H1 (cell line): ENCODE results near the gene FOSL1. TPM values are rescaled to one million over a fixed set of nuclear protein-coding genes. Genes with fewer than 3 reads are reported as not detected.
A peak's percentile ranks its signal among the peaks of the same experiment; 100 is the strongest.

ENCODE experiments used
- CTCF ChIA-PET: fragments of 300-600 bp; sonication (Branson Sonifier 250); formaldehyde crosslinking; loops from one replicate; lab custom pipeline; 2021; ENCODE audit not compliant: partially characterized antibody; lab: Charles Lee
- POLR2A ChIA-PET: fragments of 300-600 bp; sonication (Branson Sonifier 250); formaldehyde crosslinking; loops from one replicate; lab custom pipeline; 2021; ENCODE audit warnings: inconsistent platforms; ENCODE audit not compliant: partially characterized antibody; lab: Charles Lee
- DNase-seq, 2 experiments: peaks; one replicate each; pipeline versions ENCODE4 v3.0.0 to v3.0.0-alpha.2; 2010 to 2022; ENCODE audit warnings: low spot score in 2 of 2, low read depth in 1 of 2, mixed read lengths in 1 of 2
- FAIRE-seq: peaks from 2 replicates; lab custom pipeline; 2011; peaks lifted over from hg19 to GRCh38; lab: Jason Lieb, UNC
- H2AFZ ChIP-seq: 2 replicates; pipeline ENCODE4 v1.8.1; 2012; ENCODE audit warnings: low read length, inconsistent platforms
- H2AK5ac ChIP-seq: 2 replicates; pipeline ENCODE4 v1.6.1; 2013; ENCODE audit warnings: low read depth, low read length
- H2BK120ac ChIP-seq: replicated peaks from 2 replicates; pipeline ENCODE3; 2013; ENCODE audit warnings: low read depth, low read length, inconsistent platforms
- H2BK12ac ChIP-seq: 2 replicates; pipeline ENCODE4 v1.6.1; 2013; ENCODE audit warnings: low read depth, low read length
- H2BK15ac ChIP-seq: 2 replicates; pipeline ENCODE4 v1.6.1; 2013; ENCODE audit warnings: low read length
- H2BK20ac ChIP-seq: 2 replicates; pipeline ENCODE4 v1.6.1; 2013; ENCODE audit warnings: low read length
- H2BK5ac ChIP-seq: 2 replicates; pipeline ENCODE4 v1.6.1; 2013; ENCODE audit warnings: low read depth, low read length
- H3K14ac ChIP-seq: 2 replicates; pipeline ENCODE4 v1.6.1; 2013; ENCODE audit warnings: inconsistent platforms; ENCODE audit not compliant: insufficient read length
- H3K18ac ChIP-seq: 2 replicates; pipeline ENCODE4 v1.6.1; 2013; ENCODE audit warnings: low read length; ENCODE audit errors: extremely low read depth
- H3K23ac ChIP-seq: 2 replicates; pipeline ENCODE4 v1.6.1; 2013; ENCODE audit warnings: inconsistent platforms; ENCODE audit not compliant: insufficient read length
- H3K23me2 ChIP-seq: 2 replicates; pipeline ENCODE4 v1.6.1; 2013; ENCODE audit warnings: low read depth, low read length
- H3K27ac ChIP-seq: 2 replicates; pipeline ENCODE4 v1.6.1; 2011; ENCODE audit warnings: low read depth, low read length, inconsistent platforms
- H3K27me3 ChIP-seq, 4 experiments: replicated peaks in 1 of 4; 1 replicate in 1 of 4; 2 replicates in 3 of 4; pipeline versions ENCODE4 v1.6.1 to v1.8.1; 2011 to 2013; ENCODE audit warnings: low read length in 3 of 4, mild to moderate bottlenecking in 3 of 4, inconsistent platforms in 2 of 4, mixed read lengths in 2 of 4, moderate library complexity in 1 of 4; ENCODE audit not compliant: control insufficient read depth in 3 of 4, insufficient read depth in 3 of 4; ENCODE audit errors: extremely low read depth in 1 of 4
- H3K36me3 ChIP-seq, 4 experiments: 2 replicates each; pipeline versions ENCODE4 v1.6.1 to v1.8.1; 2011 to 2013; ENCODE audit warnings: mild to moderate bottlenecking in 4 of 4, low read length in 3 of 4, moderate library complexity in 2 of 4, control low read depth in 1 of 4, inconsistent platforms in 1 of 4; ENCODE audit not compliant: insufficient read depth in 4 of 4, control insufficient read depth in 2 of 4
- H3K4ac ChIP-seq: replicated peaks from 2 replicates; pipeline ENCODE3; 2013; ENCODE audit warnings: low read length, low read depth, mixed read lengths, inconsistent platforms; ENCODE audit not compliant: insufficient read length
- H3K4me1 ChIP-seq, 4 experiments: replicated peaks in 1 of 4; 1 replicate in 1 of 4; 2 replicates in 3 of 4; pipeline versions ENCODE4 v1.6.1 to v1.8.1; 2011 to 2013; ENCODE audit warnings: low read length in 3 of 4, inconsistent platforms in 2 of 4, mixed read lengths in 1 of 4; ENCODE audit not compliant: insufficient read depth in 4 of 4, control insufficient read depth in 3 of 4
- H3K4me2 ChIP-seq, 2 experiments: 2 replicates each; pipeline versions ENCODE4 v1.6.1 to v1.8.1; 2011 to 2013; ENCODE audit warnings: low read depth in 2 of 2, low read length in 2 of 2, control low read depth in 1 of 2, inconsistent platforms in 1 of 2, mild to moderate bottlenecking in 1 of 2; ENCODE audit not compliant: insufficient read depth in 1 of 2
- H3K4me3 ChIP-seq, 4 experiments: fragments of 200-600, 300-600 bp in 1 of 4; sonication (generic), shearing (Covaris generic), sonication (Bioruptor Twin) in 1 of 4; 2 replicates each; pipeline versions ENCODE4 v1.5.1 to v1.8.1; 2011 to 2016; ENCODE audit warnings: low read length in 4 of 4, low read depth in 3 of 4, control low read depth in 2 of 4, inconsistent platforms in 2 of 4, mild to moderate bottlenecking in 2 of 4, mixed read lengths in 1 of 4, moderate library complexity in 1 of 4; ENCODE audit not compliant: insufficient read depth in 2 of 4; ENCODE audit errors: extremely low read depth in 1 of 4
- H3K56ac ChIP-seq: replicated peaks from 2 replicates; pipeline ENCODE3; 2013; ENCODE audit warnings: low read depth, mild to moderate bottlenecking, mixed read lengths, low read length, inconsistent platforms; ENCODE audit not compliant: insufficient read length
- H3K79me1 ChIP-seq: 2 replicates; pipeline ENCODE4 v1.6.1; 2013; ENCODE audit warnings: low read depth, low read length, control low read depth
- H3K79me2 ChIP-seq, 2 experiments: 2 replicates each; pipeline versions ENCODE4 v1.6.1 to v1.8.1; 2012 to 2013; ENCODE audit warnings: low read length in 2 of 2, mild to moderate bottlenecking in 2 of 2, inconsistent platforms in 1 of 2; ENCODE audit not compliant: insufficient read depth in 2 of 2, control insufficient read depth in 1 of 2
- H3K9ac ChIP-seq, 4 experiments: replicated peaks in 1 of 4; 1 replicate in 1 of 4; 2 replicates in 3 of 4; pipeline versions ENCODE4 v1.6.1 to v1.8.1; 2011 to 2013; ENCODE audit warnings: low read depth in 3 of 4, low read length in 3 of 4, control low read depth in 2 of 4, mild to moderate bottlenecking in 2 of 4, moderate library complexity in 2 of 4, inconsistent platforms in 1 of 4; ENCODE audit errors: extremely low read depth in 1 of 4
- H3K9me3 ChIP-seq, 2 experiments: 2 replicates each; pipeline versions ENCODE4 v1.6.1 to v1.8.1; 2012 to 2013; ENCODE audit warnings: mild to moderate bottlenecking in 2 of 2, moderate library complexity in 2 of 2, control low read depth in 1 of 2, inconsistent platforms in 1 of 2, low read depth in 1 of 2, low read length in 1 of 2, mixed read lengths in 1 of 2; ENCODE audit not compliant: insufficient read depth in 2 of 2
- H4K20me1 ChIP-seq, 2 experiments: replicated peaks in 1 of 2; 2 replicates each; pipeline versions ENCODE3 to v1.8.1; 2011 to 2013; ENCODE audit warnings: inconsistent platforms in 2 of 2, low read length in 2 of 2, mild to moderate bottlenecking in 1 of 2; ENCODE audit not compliant: insufficient read depth in 2 of 2, control insufficient read depth in 1 of 2
- H4K5ac ChIP-seq: 2 replicates; pipeline ENCODE4 v1.6.1; 2013; ENCODE audit warnings: low read length, low read depth, mixed read lengths, inconsistent platforms; ENCODE audit not compliant: insufficient read length
- H4K8ac ChIP-seq: 2 replicates; pipeline ENCODE4 v1.8.0; 2013; ENCODE audit warnings: mild to moderate bottlenecking, moderate library complexity, low read length, inconsistent platforms; ENCODE audit not compliant: insufficient read depth; ENCODE audit errors: extremely low read depth
- H4K91ac ChIP-seq: replicated peaks from 2 replicates; pipeline ENCODE3; 2013; ENCODE audit warnings: low read length, mixed read lengths, inconsistent platforms; ENCODE audit not compliant: insufficient read length
- BCL11A ChIP-seq, 2 experiments: IDR thresholded peaks; one replicate each; pipeline ENCODE4 v1.6.1; 2011; ENCODE audit warnings: low read depth in 2 of 2, low read length in 2 of 2, mild to moderate bottlenecking in 2 of 2
- FOSL1 ChIP-seq: IDR thresholded peaks from 2 replicates; pipeline ENCODE4 v1.6.1; 2011; ENCODE audit warnings: mild to moderate bottlenecking, low read depth, low read length, moderate library complexity; ENCODE audit not compliant: insufficient read depth
- KDM1A ChIP-seq: fragments of 200-600, 300-600 bp; sonication (generic); IDR thresholded peaks from 2 replicates; pipeline ENCODE4 v1.7.1; 2016; ENCODE audit warnings: mild to moderate bottlenecking, low read length, borderline replicate concordance
- KDM4A ChIP-seq: IDR thresholded peaks from one replicate; pipeline ENCODE4 v1.7.1; 2012; ENCODE audit warnings: low read depth, mild to moderate bottlenecking, moderate library complexity, low read length, inconsistent platforms; ENCODE audit not compliant: severe bottlenecking
- POLR2AphosphoS5 ChIP-seq: IDR thresholded peaks from 2 replicates; pipeline ENCODE4 v1.6.1; 2011; ENCODE audit warnings: low read depth, low read length
- RAD21 ChIP-seq, 2 experiments: IDR thresholded peaks in 1 of 2; conservative IDR thresholded peaks in 1 of 2; 2 replicates each; pipeline ENCODE4 v1.6.1; 2011; ENCODE audit warnings: low read depth in 2 of 2, low read length in 2 of 2, improper control_type of control experiment in 1 of 2, inconsistent platforms in 1 of 2, mild to moderate bottlenecking in 1 of 2, moderate library complexity in 1 of 2
- RXRA ChIP-seq: IDR thresholded peaks from 2 replicates; pipeline ENCODE4 v1.6.1; 2011; ENCODE audit warnings: low read depth, mild to moderate bottlenecking, low read length, moderate library complexity; ENCODE audit not compliant: insufficient read depth
- TAF1 ChIP-seq: IDR thresholded peaks from 2 replicates; pipeline ENCODE4 v1.6.1; 2011; ENCODE audit warnings: mild to moderate bottlenecking, low read depth, low read length
- TCF12 ChIP-seq: IDR thresholded peaks from 2 replicates; pipeline ENCODE4 v1.6.1; 2011; ENCODE audit warnings: low read depth, mild to moderate bottlenecking, low read length
- WGBS, 2 experiments: shearing (Covaris generic) in 1 of 2; methylation state at CpG; one replicate each; pipeline versions ENCODE4 v1.1.6 to v1.1.7; 2013 to 2015; ENCODE audit warnings: low lambda C conversion rate in 2 of 2, mixed read lengths in 2 of 2, inconsistent platforms in 1 of 2, low coverage in 1 of 2, missing lambda C conversion rate in 1 of 2; ENCODE audit not compliant: insufficient replicate concordance in 2 of 2, insufficient coverage in 1 of 2, insufficient read length in 1 of 2; ENCODE audit errors: extremely low coverage in 1 of 2, missing lambda C conversion rate in 1 of 2; 5-methylcytosine and 5-hydroxymethylcytosine counted together
- polyA plus RNA-seq, 7 experiments: library from polyadenylated mRNA; depleted of rRNA in 3 of 7; stranded (reverse) in 5 of 7; unstranded in 2 of 7; fragments of >200 nt in 5 of 7; fragments of 200-250 nt in 2 of 7; gene quantifications; 1 replicate in 5 of 7; 2 replicates in 1 of 7; 4 replicates in 1 of 7; pipeline versions ENCODE4 v1.2.1 to v1.2.3, GENCODE V29; 2011 to 2013; ENCODE audit warnings: missing spikeins in 2 of 7, mixed read lengths in 2 of 7
- total RNA-seq: library from RNA; stranded (reverse); fragmentation: NEBNext Ultra II Directional; extraction: Animal tissue kit (Norgen Biotek cat#: 25700); gene quantifications from 2 replicates; pipeline ENCODE4 v1.2.1, GENCODE V29; 2021
- TF ChIP-seq, protein P1 (sequence below): IDR thresholded peaks from 2 replicates; pipeline ENCODE4 v1.6.1; 2012; ENCODE audit warnings: inconsistent platforms

Gene FOSL1
- total and polyA plus RNA-seq, 2 of the 8 experiments (the other 6 are each of a cell fraction or from before 2014, with no cell fraction given): 6.3 to 7.2 TPM

DNA sequence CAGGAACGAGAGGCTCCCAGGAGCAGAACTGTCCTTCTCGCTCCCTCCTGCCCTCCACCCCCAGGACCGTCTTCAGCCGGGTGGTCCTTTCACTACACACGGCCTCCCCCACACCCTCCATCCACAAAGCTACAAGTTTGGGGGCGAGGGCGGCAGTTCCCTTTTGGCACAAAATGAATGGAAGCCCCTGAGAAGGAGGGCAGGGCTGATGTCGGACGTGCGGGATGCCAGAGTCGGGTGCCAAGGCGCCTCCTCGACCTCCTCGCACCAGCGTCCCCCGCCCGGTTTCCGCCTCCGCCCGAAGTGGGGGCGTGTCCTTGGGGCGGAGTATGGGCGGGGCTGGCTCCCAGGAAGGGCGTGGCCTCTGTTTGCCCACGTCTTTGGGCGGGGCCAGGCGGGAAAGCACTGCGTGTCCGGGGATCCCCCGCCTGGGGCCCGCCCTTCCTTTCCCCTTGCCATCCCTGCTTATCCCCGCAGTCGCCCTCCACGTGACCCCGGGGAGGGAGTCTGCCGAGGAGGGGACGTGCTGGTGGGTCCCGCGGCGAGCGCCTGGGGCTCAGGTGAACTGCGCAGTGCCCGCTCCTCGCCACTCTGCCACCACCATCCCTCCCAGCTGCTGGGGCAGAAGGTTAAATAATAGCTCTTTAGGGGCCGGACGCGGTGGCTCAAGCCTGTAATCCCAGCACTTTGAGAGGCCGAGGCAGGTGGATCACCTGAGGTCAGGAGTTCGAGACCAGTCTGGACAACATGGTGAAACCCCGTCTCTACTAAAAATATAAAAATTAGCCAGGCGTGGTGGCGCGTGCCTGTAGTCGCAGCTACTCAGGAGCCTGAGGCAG is 26.7 kb downstream of the FOSL1 start:
- POLR2A ChIA-PET: interaction anchor here (0.7 to 39.7 kb wide), 6 partner anchors 1 to 150 kb away, joined by 3 to 1071 read pairs (median 4); partner anchors contain the start of genes CCDC85B, CFL1, CTSW and EFEMP2
- peak overlapping the region; percentile 7; the same call in 1 of the 2 replicates for H3K18ac ChIP-seq
- TF ChIP-seq KDM4A (peak; percentile 49), BCL11A (IDR thresholded peaks at IDR 0.05; ENCODE audit: low read depth in 2 of 2, low read length in 2 of 2) (no peak), KDM1A (peak; percentile 39; the same call in 1 of the 2 replicates), TAF1 (0 out of 2 replicates have a peak, but pooled peaks have one; percentile 48), POLR2AphosphoS5 (0 out of 2 replicates have a peak, but pooled peaks have one; percentile 22), FOSL1 (no peak), TCF12 (no peak), RXRA (0 out of 2 replicates have a peak, but pooled peaks have one; percentile 64), RAD21 (IDR thresholded peaks at IDR 0.05 in 1 of 2, conservative IDR thresholded peaks at IDR 0.05 in 1 of 2; ENCODE audit: low read depth in 2 of 2, low read length in 2 of 2) (no peak)
- TF ChIP-seq, protein P1, sequence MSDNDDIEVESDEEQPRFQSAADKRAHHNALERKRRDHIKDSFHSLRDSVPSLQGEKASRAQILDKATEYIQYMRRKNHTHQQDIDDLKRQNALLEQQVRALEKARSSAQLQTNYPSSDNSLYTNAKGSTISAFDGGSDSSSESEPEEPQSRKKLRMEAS: peak; percentile 61; the same call in 1 of the 2 replicates

More for the DNA sequence above, 26.7 kb downstream of the FOSL1 start:
- H3K56ac ChIP-seq: peak overlapping the region; percentile 77
- DNase-seq: peak; percentile 84 to 100
- H2BK15ac ChIP-seq: no peak overlapping the region
- peak overlapping the region; percentile 83 to 90 for H3K4me2 ChIP-seq
- peak; percentile 24 for FAIRE-seq
- peak overlapping the region; percentile 71; the same call in 1 of the 2 replicates for H4K8ac ChIP-seq
- H4K5ac ChIP-seq: peak overlapping the region; percentile 57
- H3K27me3 ChIP-seq: peaks cover 0 to 35% (median 14%) of the 10 kb centered on the region in 4 experiments; a peak in 4 of 7 replicates
- WGBS, 2 experiments: 15% methylated on average over 46 of the region's 54 CpGs; no CpG with 5 or more reads in 1 of the 2 experiments
- no peak overlapping the region for H2BK120ac ChIP-seq
- no peak overlapping the region for H3K23ac ChIP-seq
- H3K4ac ChIP-seq: no peak overlapping the region
- no peak overlapping the region for H2AK5ac ChIP-seq
- CTCF ChIA-PET: interaction anchor here (1.0 to 8.9 kb wide), 6 partner anchors 12 to 162 kb away, joined by 3 to 210 read pairs (median 11); partner anchors contain the start of genes CCDC85B, FIBP and KAT5
- H4K91ac ChIP-seq: peak overlapping the region; percentile 34
- H3K27ac ChIP-seq: no peak overlapping the region
- no peak overlapping the region for H3K9ac ChIP-seq
- H3K4me1 ChIP-seq: peaks cover 0 to 8% (median under 1%) of the 10 kb centered on the region in 4 experiments; a peak in 4 of 7 replicates
- H3K79me2 ChIP-seq: no peaks in the 10 kb centered on the region
- peaks cover 0 to 2% of the 10 kb centered on the region in 2 experiments for H4K20me1 ChIP-seq
- no peak overlapping the region for H2BK20ac ChIP-seq
- H3K79me1 ChIP-seq: no peaks in the 10 kb centered on the region
- H2AFZ ChIP-seq: 0 out of 2 replicates have a peak overlapping the region, but pooled peaks have one; percentile 28
- no peaks in the 10 kb centered on the region for H3K36me3 ChIP-seq
- no peak overlapping the region for H2BK12ac ChIP-seq
- H3K9me3 ChIP-seq: no peaks in the 10 kb centered on the region
- H3K4me3 ChIP-seq: peak overlapping the region; percentile 49 to 77 (median 68)
- H2BK5ac ChIP-seq: no peak overlapping the region
- H3K23me2 ChIP-seq: peaks cover 5% of the 10 kb centered on the region; the same call in 1 of the 2 replicates
- H3K14ac ChIP-seq: no peak overlapping the region
